Activated T-cell treated with anti-CD3 and anti-CD28 coated beads, Interleukin-2, amount 50 U/mL, for 24 hours (primary cell): ENCODE measurements around the gene TM2D3.

ENCODE experiments used
- DNase-seq: peaks from one replicate; pipeline ENCODE4 v3.0.0-alpha.2; 2020
- H3K27ac Mint-ChIP-seq: 2 replicates; pipeline ENCODE4 v1.8.0; 2020; ENCODE audit warnings: mild to moderate bottlenecking, mixed read lengths
- H3K27me3 Mint-ChIP-seq: 2 replicates; pipeline ENCODE4 v1.8.0; 2020; ENCODE audit warnings: mixed read lengths
- H3K36me3 Mint-ChIP-seq: 2 replicates; pipeline ENCODE4 v1.8.0; 2020; ENCODE audit warnings: low read depth, mixed read lengths
- H3K4me1 Mint-ChIP-seq: 2 replicates; pipeline ENCODE4 v1.8.0; 2020; ENCODE audit warnings: low read depth, mixed read lengths
- H3K4me3 Mint-ChIP-seq: 2 replicates; pipeline ENCODE4 v1.8.0; 2020; ENCODE audit warnings: mild to moderate bottlenecking, moderate library complexity, mixed read lengths
- H3K9me3 Mint-ChIP-seq: 2 replicates; pipeline ENCODE4 v1.8.0; 2020; ENCODE audit warnings: mixed read lengths

The TM2D3 gene

DNA sequence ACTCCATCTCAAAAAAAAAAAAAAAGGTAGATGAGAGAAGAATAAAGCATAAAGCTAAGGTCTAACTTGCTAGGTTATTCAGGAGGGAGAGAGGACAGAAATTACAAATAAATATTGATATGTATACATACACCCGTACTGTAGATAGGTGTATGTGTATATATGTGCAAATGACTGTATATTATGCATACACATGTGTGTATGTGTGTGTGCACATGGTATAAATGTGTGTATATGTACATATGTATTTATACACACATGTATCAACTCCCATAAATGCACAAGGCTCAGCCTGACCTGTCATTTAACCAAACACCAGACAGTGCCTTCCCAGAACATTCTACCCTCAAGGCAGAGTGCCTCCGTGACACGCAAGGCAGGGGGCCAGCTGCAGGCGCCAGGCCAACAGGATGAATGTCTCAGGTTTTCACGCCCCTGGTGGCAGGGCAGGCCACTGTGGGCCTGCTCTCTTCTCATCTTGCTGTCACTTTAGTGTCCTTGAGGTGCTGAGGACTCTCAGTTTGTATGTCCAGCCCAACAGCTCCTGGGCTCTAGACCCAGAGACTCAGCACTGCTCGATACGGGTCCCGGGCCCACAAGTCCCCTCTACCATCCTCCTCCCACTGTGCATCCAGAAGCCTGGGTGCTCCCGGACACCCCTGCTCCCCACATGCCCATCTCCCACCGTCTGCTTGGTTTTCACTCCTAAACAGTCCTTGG is 40.4 kb downstream of the TM2D3 start:
- Mint-ChIP-seq H3K9me3 (no peaks in the 10 kb centered on the region), H3K27me3 (no peaks in the 10 kb centered on the region), H3K36me3 (no peaks in the 10 kb centered on the region), H3K27ac (no peak overlapping the region), H3K4me1 (no peaks in the 10 kb centered on the region), H3K4me3 (no peak overlapping the region)
- DNase-seq = no peak

DNA sequence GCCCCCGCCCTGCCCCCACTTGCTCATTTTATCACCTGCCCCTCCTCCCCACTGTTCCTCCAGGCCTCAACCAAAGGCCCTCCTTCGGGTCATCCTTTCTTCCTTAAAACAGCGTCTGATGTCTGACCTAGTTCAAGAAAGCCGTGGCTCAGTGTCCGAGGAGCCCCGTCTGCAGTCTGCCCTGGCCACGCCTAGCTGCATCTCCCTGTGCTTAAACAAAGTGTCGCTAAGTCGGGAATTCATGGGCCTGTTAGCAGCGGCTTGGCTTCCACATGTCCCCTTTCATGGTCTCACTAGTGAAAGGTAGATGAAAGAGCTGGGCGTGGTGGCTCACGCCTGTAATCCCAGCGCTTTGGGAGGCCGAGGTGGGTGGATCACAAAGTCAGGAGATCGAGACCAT is 41.2 kb downstream of the TM2D3 start:
- Mint-ChIP-seq H3K27ac (no peak overlapping the region), H3K9me3 (no peaks in the 10 kb centered on the region), H3K27me3 (no peaks in the 10 kb centered on the region), H3K4me1 (no peaks in the 10 kb centered on the region), H3K4me3 (no peak overlapping the region), H3K36me3 (no peaks in the 10 kb centered on the region)
- DNase-seq = no peak

DNA sequence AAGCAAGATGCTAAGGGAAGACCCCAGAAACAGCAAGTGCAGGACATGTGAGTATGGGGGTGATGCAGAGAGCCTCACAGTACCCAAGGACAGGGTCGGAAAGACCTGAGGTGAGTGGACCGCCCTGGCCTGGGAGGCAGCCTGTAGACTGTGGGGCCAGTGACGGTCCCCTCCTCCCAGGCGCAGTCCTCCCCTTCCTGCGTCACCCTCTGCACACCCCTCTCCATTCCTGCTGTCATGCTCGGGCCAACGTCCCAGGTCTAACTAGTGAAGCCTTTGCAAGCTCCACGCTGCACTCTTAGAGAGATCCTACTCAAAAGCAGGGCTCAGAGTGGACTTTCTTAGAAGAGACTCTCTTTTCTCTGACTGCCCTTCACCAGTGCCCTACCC is 41.6 kb downstream of the TM2D3 start:
- no peak for DNase-seq
- H3K9me3 Mint-ChIP-seq = no peaks in the 10 kb centered on the region
- no peaks in the 10 kb centered on the region for H3K36me3 Mint-ChIP-seq
- peaks cover 1% of the 10 kb centered on the region for H3K27me3 Mint-ChIP-seq
- no peak overlapping the region for H3K27ac Mint-ChIP-seq
- H3K4me3 Mint-ChIP-seq = no peak overlapping the region
- H3K4me1 Mint-ChIP-seq = no peaks in the 10 kb centered on the region

DNA sequence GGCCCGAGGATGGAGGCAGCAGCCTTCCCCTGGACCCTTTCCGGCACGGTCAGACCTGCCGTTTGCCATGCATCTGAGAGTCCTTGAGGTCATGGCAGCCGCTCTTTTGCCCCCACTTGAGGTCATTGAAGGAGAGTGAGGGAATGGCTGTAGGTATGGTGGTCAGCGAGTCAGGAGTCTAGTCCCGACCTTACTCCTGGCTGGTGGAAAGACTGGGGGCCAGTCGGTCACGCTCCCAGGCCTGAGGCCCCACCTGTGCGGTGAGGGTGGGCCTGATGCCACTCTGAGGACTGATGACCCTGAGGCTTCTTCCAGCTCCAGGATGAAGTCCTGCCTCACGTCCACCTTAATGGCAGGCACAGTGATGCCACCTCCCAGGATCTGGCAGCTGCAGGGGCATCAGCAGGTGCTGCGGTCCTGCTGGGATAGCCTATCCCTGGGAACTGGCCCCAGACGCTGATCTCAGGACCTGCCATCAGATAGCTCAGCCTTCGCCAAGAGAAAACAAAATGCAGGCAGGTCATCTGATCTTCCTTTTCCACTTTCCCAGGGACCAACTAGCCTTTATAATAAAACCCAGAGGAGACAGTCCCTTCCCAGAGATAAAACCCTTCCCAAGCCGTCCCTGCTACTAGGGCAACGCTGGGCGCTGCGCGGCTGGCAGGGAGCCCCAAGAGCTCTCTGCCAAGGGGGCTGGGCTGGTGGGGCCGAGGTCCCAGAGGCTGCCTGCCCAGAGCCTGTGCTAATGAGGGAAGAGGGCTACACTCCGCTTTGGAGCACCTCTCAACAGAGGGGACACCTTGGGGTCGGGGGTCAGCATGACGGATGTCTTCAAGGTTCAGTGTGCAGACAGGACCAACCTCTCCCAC is 42.2 kb downstream of the TM2D3 start:
- H3K9me3 Mint-ChIP-seq = no peaks in the 10 kb centered on the region
- H3K27me3 Mint-ChIP-seq = peaks cover 3% of the 10 kb centered on the region
- H3K4me1 Mint-ChIP-seq = no peaks in the 10 kb centered on the region
- H3K4me3 Mint-ChIP-seq = no peak overlapping the region
- DNase-seq = no peak
- no peaks in the 10 kb centered on the region for H3K36me3 Mint-ChIP-seq
- H3K27ac Mint-ChIP-seq = no peak overlapping the region

DNA sequence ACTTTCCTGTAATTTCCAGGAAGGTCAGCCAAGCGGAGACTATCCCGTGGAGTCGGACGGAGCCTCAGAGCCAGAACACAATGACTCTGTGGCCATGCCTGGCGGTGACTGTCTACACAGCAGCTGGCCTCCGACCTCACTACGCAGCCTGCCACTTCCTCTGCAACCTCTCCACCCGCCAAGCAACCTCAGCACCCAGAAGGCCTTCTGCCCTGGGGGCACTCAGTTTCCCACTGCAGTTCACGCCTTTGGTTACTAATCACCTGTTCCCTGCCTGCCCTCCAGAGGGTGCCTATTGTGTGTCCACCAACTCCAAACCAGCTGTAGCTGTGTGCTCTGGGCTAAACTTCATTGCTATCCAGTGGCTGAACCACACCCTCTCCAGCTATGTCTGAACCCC is 44.0 kb downstream of the TM2D3 start:
- peaks cover 16% of the 10 kb centered on the region for H3K27me3 Mint-ChIP-seq
- H3K4me1 Mint-ChIP-seq = no peaks in the 10 kb centered on the region
- no peak overlapping the region for H3K4me3 Mint-ChIP-seq
- no peaks in the 10 kb centered on the region for H3K36me3 Mint-ChIP-seq
- H3K27ac Mint-ChIP-seq = no peak overlapping the region
- no peak for DNase-seq
- peaks cover 2% of the 10 kb centered on the region for H3K9me3 Mint-ChIP-seq

DNA sequence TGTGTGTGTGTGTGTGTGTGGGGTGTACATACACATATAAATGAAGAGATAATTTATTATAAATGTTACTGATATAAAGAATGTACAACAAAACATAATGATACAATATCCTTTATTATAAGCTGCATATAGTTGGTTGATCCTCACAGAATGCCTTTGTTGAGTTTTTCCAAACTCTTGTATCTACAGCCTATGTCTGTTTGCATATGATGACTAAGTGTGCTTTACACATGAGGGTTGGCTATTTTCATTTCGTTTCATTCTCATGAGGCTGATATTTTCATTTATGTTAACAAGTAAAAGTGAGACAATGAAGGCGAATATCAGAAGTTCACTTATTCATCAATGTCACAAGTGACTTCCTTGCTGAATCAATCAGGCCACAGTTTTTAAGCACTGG is 45.1 kb downstream of the TM2D3 start:
- Mint-ChIP-seq H3K36me3 (no peaks in the 10 kb centered on the region), H3K27me3 (peaks cover 24% of the 10 kb centered on the region), H3K4me3 (no peak overlapping the region), H3K27ac (no peak overlapping the region), H3K4me1 (no peaks in the 10 kb centered on the region), H3K9me3 (peaks cover 2% of the 10 kb centered on the region)
- DNase-seq = no peak

DNA sequence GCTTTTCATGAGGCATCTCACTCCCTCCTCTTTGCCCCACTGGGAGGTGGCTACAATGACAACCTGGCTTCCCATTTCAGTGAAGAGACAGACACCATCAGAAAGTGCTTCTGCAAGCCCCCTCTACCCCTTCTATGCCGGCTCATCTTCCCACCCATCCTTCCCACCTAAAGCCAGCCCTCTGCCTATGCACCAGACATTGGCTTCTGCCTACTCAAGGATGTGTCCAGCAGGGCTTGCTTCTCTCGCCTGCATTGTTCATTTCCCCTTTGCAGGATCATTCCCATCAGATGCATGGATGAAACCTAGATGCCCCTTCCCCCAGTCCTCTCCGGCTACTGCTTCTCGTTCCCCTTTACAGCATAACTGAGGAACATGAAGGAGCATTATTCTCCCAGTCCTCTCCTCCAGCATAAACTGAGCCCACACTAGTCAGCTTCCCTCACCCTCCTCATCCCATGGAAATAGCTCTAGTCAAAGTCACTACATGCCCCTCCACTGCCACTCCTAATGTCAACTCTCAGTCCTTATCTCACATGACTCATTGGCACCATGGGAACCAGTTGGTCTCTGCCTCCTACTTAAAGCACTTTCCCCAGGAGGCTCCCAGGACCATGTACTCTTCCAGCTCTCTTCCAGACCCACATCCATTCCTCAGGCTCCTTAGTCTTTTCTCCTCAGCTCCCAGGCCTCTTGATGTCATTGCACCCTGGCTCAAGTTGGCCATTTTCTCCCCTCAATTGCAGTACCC is 47.9 kb downstream of the TM2D3 start:
- peaks cover 2% of the 10 kb centered on the region for H3K9me3 Mint-ChIP-seq
- DNase-seq = no peak
- no peak overlapping the region for H3K27ac Mint-ChIP-seq
- H3K4me1 Mint-ChIP-seq = no peaks in the 10 kb centered on the region
- H3K36me3 Mint-ChIP-seq = no peaks in the 10 kb centered on the region
- H3K4me3 Mint-ChIP-seq = no peak overlapping the region
- peaks cover 41% of the 10 kb centered on the region for H3K27me3 Mint-ChIP-seq

DNA sequence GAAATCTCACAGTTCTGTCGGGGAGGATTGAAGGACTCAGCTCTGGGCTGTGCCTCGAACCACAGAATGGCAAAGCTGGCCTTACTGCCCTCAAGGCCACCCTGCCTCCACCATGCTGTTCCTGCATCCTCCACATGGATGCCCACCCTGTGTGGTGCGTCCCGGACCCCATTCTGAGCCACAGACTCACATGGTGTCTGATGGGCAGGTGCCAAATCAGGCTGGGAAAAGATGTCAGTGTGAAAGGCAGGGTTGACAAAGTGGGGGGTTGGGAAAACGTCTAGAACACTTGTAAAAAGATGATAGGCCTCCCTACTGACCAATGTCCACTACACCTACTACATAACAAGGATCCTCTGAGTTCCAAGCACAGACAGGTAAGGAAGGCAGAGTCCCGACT is 49.4 kb downstream of the TM2D3 start:
- H3K4me1 Mint-ChIP-seq = no peaks in the 10 kb centered on the region
- H3K27ac Mint-ChIP-seq = no peak overlapping the region
- no peak for DNase-seq
- H3K27me3 Mint-ChIP-seq = peaks cover 54% of the 10 kb centered on the region
- H3K9me3 Mint-ChIP-seq = peaks cover 2% of the 10 kb centered on the region
- no peak overlapping the region for H3K4me3 Mint-ChIP-seq
- no peaks in the 10 kb centered on the region for H3K36me3 Mint-ChIP-seq

DNA sequence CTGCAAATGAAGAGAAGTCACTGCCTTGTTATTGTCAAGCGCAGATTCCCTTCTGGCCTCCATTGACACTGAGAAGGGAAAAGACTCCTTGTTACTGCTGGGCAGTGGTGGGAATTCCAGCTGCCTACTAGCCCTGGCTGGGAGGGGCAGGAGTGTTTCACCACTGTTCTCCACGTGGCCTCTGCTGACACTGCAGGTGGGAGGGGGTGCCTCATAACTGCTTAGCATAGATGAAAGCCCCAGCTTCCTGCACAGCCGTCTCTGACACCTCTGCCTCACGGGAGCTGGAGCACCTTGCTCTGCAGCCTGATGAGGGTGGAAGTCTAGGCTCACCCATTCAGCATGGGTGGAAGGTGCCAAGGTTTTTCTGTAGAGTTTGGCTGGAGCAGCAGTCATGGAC is 52.1 kb downstream of the TM2D3 start:
- peaks cover 17% of the 10 kb centered on the region for H3K9me3 Mint-ChIP-seq
- H3K4me3 Mint-ChIP-seq = no peak overlapping the region
- H3K4me1 Mint-ChIP-seq = no peaks in the 10 kb centered on the region
- DNase-seq = no peak
- peaks cover 76% of the 10 kb centered on the region for H3K27me3 Mint-ChIP-seq
- no peaks in the 10 kb centered on the region for H3K36me3 Mint-ChIP-seq
- no peak overlapping the region for H3K27ac Mint-ChIP-seq

DNA sequence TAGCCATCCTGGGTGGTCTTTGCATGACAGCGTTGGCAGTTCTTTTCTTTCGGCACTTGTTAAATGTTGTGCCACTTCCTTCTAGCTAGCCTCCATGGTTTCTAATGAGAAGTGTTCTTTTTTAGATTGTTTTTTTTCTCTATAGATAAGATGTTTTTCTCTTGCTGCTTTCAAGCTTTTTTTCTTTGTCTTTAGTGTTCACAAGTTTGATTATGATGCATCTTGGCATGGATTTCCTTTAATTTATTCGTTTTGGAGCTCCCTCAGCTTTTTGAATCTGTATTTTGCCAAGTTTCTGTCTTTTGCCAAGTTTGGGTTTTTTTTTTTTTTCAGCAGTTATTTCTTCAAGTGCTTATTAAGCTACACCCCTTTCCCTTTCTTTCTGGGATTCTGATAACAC is 53.1 kb downstream of the TM2D3 start:
- H3K4me3 Mint-ChIP-seq = no peak overlapping the region
- H3K4me1 Mint-ChIP-seq = no peaks in the 10 kb centered on the region
- no peak for DNase-seq
- peaks cover 20% of the 10 kb centered on the region for H3K9me3 Mint-ChIP-seq
- H3K27ac Mint-ChIP-seq = no peak overlapping the region
- H3K27me3 Mint-ChIP-seq = peaks cover 74% of the 10 kb centered on the region
- H3K36me3 Mint-ChIP-seq = no peaks in the 10 kb centered on the region

DNA sequence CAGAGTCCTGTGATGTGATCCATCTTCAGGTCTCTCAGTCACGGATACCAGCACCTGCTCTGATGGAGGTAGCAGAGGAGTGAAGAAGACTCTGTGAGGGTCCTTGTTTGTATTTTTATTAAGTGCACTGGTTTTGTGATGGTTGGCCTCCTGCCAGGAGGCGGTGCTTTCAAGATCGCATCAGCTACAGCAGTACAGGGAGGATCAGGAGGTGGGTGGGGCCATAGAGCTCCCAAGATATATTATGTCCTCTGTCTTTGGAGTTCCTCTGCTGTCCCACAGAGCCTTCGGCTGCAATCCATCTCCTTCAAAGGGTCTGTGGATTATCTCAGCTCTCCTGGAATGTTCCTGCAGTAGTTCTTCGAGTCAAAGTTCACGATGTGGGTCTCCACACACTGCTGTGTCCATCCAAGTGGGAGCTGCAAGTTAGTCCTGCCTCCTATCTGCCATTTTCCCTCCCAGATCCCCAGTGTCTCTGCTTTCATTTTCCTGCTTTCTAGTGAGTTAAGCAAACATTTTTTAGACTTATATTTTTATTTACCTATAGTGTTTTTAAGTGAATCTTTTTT is 54.7 kb downstream of the TM2D3 start:
- Mint-ChIP-seq H3K4me1 (no peaks in the 10 kb centered on the region), H3K27ac (no peak overlapping the region), H3K36me3 (no peaks in the 10 kb centered on the region), H3K4me3 (no peak overlapping the region), H3K9me3 (peaks cover 22% of the 10 kb centered on the region), H3K27me3 (peaks cover 74% of the 10 kb centered on the region)
- no peak for DNase-seq

DNA sequence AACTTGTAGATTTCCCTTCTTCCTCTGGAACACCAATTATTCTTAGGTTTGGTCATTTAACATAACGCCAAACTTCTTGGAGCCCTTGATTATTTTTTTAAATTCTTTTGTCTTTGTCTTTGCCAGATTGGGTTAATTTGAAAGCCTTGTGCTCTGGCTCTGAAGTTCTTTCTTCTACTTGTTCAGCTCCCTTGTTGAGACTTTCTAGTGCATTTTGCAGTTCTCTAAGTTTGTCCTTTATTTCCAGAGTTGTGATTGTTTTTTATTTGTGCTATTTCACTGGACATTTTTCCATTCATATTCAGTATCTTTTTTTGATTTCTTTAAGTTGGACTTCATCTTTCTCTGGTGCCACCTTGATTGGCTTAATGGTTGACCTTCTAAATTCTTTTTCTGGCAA is 55.5 kb downstream of the TM2D3 start:
- no peak overlapping the region for H3K4me3 Mint-ChIP-seq
- peaks cover 74% of the 10 kb centered on the region for H3K27me3 Mint-ChIP-seq
- H3K36me3 Mint-ChIP-seq = no peaks in the 10 kb centered on the region
- H3K9me3 Mint-ChIP-seq = peaks cover 22% of the 10 kb centered on the region
- H3K27ac Mint-ChIP-seq = no peak overlapping the region
- DNase-seq = no peak
- H3K4me1 Mint-ChIP-seq = no peaks in the 10 kb centered on the region
